T47D (cell line): ENCODE results near the gene NR6A1.

Experiments
- DNase-seq, 2 experiments: peaks; one replicate each; pipeline versions ENCODE4 v3.0.0 to v3.0.0-alpha.2; 2011 to 2012; ENCODE audit warnings: low read depth in 1 of 2, low spot score in 1 of 2
- JUND ChIP-seq: IDR thresholded peaks from 2 replicates; pipeline ENCODE4 v1.6.1; 2012; ENCODE audit warnings: low read depth
- in situ Hi-C: cut with HindIII; loops from 2 replicates; pipeline ENCODE4 v1.10.0; 2016; ENCODE audit warnings: low sequenced_read_pairs, low pct_unique_long_range_greater_than_20kb

NR6A1 gene

DNA sequence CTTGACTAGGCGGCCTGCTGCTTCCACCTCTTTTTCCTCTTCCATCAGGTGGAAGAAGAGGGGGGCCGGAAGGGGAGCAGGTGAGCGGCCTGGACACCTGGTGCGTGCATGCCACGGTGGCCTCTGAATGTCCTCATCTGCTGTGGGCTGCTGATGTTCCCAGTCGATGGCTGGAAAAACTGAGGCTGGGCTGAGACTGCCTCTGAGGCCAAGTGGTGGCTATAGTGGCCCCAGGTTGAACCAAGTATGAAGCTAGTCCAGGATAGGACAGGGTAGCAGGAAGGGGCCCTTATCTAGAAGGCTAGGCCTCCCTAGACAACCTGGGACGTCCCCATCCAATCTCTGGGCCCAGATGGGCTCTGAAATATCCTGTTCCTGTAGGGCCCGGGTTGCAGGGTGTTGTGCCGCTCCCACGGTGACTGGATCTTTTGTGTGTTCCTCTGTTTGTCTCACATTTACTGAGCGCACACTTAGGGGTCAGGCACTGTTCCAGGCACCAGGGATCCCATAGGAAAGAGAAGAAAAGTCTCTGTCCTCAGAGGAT, 263.2 kb downstream of the NR6A1 start:
- in situ Hi-C loops: no loop called here

DNA sequence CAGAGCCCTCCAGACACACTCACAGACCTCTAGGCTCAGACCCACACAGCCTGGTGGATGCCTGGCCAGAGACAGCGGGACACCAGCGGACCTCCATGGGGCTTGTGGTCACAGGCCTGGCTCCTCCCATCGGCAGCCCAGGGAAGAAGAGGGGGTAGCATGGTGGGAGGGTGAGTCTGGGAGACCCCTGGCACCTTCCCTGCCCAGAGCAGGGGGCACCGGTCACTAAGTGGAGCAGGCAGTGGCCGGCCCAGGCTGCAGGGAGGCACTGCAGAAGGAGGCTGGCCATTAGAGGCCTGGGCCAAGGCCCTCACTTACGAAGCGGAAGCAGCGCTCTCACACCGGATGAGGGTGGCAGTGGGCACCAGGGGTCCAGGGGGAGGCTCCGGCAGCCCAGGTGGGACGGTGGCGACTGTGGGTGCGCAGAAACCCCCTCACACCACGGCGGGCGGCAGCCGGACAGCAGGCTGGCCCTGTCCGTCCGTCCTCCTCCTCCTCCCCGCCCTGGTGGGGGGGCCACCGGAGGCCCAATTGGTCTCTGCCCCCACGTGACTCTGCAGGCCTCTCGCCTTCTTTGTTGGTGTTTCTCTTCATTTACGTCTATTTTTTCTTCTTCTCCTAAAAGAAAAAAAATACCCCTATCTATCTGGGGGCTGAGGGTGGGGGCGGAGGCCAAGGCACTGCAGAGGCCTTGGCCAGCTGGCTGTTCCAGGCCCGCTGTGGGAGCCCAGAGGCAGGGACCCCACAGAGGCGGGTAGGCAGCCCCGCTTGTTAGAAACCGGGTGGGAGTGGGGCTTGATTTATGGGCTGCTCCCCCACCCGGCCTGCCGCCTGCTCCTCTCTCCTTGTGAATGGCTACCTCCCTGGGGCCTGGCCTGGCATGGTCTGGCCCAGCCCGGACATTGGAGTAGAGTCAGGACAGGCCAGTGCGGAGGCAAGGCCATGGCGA, 263.9 kb downstream of the NR6A1 start, which contains the start of gene NR5A1:
TSS of gene NR5A1 (minus strand) at position 469 of the 949 bp plus-strand sequence. CDS start 4,004 bp downstream, outside the sequence.
- DNase-seq: no peak
- TF ChIP-seq JUND: no peak
- in situ Hi-C loops: no loop called here

More for the DNA sequence above, 263.2 kb downstream of the NR6A1 start:
- DNase-seq: no peak
- TF ChIP-seq JUND: no peak

DNA sequence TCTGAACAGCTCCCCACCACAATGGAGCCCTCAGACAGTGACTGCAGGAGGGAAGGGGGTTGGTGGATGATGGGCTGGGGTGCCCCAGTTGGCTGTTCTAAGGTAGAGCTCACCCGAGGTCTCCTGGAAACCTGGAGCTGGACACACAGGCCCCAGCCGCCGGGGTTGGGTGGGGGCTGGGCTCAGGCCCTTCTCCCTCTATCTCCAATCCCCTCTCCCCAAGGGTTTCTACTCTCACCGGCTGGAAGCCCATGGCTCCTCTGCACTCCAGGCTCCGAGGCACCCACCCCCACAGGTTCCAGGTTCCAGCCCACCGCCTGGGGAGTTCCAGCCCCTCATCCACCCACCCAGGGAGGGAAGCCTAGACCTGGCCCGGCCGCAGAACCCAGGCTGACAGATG, 264.7 kb downstream of the NR6A1 start:
- in situ Hi-C loops: no loop called here
- TF ChIP-seq JUND: no peak
- no peak for DNase-seq

DNA sequence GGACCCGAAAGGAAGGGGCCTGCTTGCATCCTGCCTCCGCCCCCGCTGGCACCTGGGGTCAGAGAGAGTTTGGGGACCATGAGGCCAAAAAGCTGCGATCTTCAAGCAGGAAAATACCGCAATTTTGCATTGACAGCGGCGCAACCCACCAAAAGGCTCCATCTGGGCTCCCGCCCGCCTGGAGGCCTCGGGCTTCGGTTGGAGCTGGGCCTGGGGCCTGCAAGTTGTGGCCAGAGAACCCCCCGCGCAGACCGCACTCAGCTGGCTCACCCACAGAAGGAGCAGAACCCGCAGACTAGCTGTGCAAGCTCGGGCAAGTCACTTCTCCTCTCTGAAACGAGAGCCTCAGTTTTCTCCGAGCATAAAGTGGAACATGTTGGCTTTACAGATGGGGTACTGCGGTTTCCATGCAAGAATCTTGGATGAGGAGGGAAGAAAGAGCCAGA, 265.2 kb downstream of the NR6A1 start:
- no peak for DNase-seq
- TF ChIP-seq JUND: no peak
- in situ Hi-C loops: no loop called here

DNA sequence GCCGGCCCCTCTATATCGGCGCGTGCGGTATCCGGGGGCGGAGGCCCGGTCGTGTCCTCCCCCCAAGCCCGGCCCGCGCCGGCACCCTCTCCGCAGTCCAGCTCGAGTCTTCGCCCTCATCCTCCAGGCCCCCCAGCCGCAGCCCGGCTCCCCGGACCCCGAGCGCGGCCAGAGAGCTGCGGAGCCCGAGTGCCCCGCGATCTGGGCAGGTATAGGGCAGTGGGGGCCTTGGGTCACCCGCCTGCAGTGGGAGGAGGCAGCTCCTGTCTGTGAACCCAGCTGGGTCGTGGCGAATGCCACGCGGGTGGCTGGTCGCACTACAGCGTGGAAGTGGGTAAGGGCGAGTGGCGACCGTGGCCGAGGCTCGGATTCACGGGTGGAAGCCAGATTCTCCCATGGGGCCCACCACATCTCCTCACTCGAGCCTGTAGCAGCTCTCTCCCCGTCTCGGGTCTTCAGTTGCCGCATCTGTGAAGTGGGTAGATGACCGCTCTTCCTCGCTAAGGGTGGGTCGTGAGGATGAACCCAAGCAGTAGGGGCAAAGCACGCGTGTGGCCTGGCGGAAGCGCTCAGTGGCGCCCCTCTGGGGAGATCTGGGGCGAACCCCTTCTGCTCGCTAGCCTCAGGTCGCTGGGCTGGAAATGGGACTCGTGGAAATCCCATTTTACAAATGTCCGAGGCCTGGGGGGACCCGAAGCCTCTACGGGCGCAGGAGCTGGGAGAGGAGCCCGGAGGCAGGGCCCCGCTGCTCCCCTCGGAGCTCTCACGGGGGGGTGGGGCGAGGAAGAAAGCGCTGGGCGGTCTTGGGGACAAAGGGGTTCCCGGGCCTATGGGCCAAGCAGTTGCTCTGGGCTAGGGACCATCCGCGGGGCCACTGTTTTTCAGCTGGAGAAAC, 265.9 kb downstream of the NR6A1 start:
- no peak for DNase-seq
- TF ChIP-seq JUND: no peak
- in situ Hi-C loops: no loop called here

DNA sequence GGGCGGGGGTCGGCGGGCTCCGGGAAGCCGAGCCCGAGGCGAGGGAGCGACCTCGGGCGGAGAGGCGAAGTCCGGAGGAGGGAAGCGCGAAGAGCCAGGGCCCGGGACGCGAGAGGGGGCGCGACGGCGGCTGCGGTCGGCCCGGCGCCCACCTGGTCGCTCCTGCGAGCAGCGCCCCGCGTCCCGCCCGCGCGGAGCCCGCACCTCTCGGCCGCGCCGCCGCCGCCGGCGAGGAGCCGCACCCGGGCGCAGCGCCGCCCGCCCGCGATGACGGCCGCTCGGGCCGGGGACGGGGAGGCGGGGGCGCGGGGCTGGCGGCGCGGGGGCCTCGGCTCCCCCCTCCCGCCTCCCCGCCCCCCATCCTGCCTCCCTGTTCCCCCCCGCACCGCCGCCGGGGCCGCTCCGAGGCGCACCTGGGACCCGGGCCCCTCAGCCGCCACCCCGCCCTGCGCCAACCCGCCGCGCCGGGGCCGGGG, 266.5 kb downstream of the NR6A1 start:
- DNase-seq: no peak
- in situ Hi-C loops: no loop called here
- no peak for TF ChIP-seq JUND

DNA sequence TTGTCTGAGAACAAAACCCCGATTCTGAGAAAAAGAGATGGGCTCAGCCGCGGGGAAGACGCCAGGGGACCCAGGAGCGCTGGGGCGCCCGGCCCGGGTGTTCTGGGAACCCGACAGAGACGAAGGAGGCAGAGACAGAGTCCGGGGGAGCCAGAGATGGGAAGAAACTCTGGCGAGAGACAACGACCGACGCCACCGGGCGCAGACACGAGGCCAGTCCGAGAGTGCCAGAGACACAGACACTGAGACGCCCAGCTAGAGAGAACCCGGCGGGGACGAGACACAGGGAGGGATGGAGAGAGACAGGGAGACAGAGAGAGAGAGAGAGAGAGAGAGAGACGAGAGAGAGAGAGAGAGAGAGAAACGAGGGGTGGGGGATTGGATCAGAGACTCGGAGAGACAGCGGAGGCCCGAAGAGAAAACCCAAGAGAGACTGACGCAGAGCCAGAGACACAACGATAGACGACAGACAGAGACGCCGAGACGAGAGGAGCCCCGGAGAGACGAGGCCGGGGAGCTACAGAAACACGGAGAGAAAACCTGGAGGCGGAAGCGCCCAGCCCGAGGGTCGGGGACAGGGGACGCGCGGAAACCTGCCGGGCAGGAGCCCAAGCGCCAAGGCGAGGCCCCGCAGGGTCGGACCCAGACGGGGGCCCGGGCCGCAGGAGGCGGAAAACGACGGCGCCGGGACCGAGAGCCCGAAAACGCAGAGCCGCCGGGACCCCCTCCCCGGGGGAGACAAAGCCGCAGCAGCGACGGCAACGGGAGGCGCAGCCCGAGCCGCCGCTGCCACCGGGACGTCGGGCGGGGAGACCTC, 267.2 kb downstream of the NR6A1 start:
- in situ Hi-C loops: no loop called here
- no peak for TF ChIP-seq JUND
- DNase-seq: no peak

DNA sequence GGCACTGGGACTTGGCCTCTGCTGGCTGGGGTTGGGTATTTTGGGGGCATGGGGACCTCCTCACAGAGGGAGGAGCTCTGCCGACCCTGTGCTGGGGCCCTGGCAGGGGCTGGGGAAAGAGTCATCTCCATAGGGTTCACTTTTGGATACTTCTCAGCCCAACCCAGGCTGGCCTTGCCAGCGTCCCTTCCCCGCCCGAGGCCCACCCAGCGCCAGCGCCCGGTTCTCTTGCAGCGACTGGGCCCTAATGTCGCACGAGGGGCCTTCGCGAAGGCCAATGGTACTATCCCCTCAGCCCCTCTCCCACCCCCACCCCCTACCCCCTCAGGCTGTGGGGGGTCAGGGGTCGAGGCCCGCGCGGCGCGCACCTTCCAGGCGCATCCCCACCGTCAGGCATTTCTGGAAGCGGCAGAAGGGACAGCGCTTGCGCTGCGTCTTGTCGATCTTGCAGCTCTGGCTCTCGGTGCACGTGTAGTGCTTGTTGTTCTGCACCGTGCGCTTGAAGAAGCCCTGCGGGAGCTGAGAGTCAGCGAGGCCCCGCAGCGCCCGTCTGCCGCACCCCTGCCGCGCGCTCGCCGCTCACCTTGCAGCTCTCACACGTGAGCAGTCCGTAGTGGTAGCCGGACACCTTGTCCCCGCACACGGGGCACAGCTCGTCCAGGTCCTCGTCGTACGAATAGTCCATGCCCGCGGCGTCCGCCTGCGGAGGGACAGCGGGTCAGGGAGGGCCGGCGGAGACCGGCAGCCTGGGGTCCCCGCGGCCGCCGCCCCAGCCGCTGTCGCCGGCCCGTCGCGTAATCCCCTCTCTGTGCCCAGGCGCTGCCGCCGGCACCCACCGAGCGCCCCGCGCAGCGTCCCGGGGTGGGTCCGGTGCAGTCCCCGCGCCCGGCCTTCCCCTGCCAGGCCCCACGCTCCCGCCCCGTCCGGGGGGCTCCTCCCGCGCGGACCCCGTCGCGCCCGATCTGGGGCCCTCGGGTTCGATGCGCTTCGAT, 268.1 kb downstream of the NR6A1 start:
- TF ChIP-seq JUND: no peak
- no peak for DNase-seq
- in situ Hi-C loops: no loop called here

DNA sequence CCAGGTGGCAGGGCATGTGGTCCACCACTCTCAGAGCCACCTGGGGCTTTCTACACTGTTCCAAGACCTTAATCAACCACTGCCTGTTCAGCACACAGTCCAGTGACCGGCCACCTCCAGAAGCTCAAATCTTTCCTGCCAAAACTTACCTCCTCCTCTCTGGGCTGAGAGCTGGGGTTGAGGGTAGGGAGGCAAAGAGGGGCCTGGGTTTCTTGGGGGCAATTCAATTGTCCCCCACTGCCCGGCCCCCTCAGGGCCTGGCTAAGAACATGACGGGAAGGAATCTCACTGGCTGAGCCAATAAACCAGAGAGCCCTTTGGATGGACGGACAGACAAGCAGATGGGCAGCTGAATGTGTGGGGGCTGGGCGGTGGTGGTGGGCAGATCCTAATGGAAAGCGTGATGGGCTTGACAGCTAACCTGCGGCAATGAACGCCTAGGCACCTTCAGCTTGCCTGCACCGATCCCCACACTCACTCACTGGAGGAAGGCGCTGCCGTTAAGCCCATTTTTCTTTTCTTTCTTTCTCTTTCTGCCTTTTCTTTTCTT, 269.3 kb downstream of the NR6A1 start:
- TF ChIP-seq JUND: no peak
- in situ Hi-C loops: no loop called here
- DNase-seq: no peak

DNA sequence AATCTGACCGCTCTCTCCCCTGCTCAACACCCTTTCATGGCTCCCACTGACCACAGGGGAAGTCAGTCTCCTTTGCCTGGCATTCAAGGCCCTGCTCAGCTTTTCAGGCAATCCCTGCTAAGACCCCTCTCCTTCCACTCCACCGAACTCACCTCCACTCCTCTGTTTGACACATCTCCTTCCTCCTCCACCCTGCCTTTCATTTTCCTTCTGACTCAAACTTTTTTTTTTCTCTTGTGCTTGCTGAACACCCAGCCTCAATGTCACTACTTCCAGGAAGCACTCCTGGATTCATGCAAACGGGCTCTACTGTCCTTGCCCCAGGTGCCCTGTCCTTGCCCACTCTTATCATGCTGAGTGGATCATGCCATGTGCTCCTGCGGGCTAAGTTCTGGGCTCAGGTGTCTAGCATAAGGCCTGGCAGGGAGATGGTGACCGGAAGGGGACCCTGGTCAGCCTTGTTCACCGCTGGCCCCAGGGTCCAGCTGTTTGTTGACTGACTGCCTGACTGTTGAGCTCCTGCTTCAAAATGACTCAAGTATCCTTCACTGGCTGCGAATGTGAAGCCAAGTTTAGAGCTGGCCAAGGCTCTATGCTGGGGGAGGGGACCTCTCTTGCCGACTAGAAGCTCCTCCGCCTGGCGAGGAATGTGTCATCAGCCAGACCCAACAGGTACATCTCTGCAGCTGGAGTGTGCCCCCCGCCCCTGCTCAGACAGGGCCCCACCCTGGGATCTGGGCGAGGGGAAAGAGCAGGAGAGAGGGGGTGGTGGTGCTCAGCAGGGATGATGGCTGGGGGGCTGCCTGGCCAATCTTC, 270.1 kb downstream of the NR6A1 start:
- DNase-seq: no peak
- TF ChIP-seq JUND: no peak
- in situ Hi-C loops: no loop called here
